Forelimb muscle (tissue), 1 donor: ENCODE results near the gene TMEM88. TPM values are rescaled to one million over a fixed set of nuclear protein-coding genes. Genes with fewer than 3 reads are reported as not detected.
A peak's percentile ranks its signal among the peaks of the same experiment; 100 is the strongest.

Experiments used
- DNase-seq: peaks from one replicate; pipeline ENCODE4 v3.0.0-alpha.2; 2013; ENCODE audit warnings: low read depth
- polyA plus RNA-seq: library from polyadenylated mRNA; unstranded; fragments of 120-200 nt; gene quantifications from one replicate; pipeline ENCODE4 v1.2.1, GENCODE V29; 2013; ENCODE audit not compliant: insufficient read length

The TMEM88 gene
- polyA plus RNA-seq, 1 donor: 23.0 TPM

DNA sequence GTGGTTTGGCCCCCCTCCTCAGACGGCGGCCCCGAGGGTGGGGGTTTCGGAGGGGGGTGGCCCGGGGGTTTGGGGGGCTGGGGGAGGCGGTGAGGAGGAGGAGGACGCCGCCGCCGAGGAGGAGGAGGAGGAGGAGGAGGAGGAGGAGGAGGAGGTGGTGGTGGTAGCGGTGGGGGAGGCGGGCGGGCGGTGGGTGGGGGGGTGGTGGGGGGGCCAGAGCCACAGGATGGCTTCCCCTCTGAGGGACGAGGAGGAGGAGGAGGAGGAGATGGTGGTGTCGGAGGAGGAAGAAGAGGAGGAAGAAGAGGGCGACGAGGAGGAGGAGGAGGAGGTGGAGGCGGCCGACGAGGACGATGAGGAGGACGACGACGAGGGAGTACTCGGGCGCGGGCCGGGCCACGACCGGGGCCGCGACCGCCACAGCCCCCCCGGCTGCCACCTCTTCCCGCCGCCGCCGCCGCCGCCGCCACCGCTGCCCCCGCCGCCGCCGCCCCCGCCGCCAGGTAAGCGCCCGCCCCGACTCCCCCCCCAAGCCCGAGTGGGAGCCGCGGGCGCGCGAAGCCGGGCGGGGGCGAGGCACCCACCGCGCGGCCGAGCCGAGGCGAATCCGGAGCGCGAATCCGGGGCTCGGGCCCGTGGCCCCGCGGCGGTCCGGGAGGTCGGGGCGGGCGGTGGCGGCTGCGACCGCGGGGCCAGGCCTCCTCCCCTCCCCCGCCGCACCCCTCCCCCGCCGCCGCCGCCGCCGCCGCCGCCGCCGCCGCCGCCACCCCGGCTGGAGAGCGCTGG lies 29.9 kb downstream of the TMEM88 start:
- no peak for DNase-seq

DNA sequence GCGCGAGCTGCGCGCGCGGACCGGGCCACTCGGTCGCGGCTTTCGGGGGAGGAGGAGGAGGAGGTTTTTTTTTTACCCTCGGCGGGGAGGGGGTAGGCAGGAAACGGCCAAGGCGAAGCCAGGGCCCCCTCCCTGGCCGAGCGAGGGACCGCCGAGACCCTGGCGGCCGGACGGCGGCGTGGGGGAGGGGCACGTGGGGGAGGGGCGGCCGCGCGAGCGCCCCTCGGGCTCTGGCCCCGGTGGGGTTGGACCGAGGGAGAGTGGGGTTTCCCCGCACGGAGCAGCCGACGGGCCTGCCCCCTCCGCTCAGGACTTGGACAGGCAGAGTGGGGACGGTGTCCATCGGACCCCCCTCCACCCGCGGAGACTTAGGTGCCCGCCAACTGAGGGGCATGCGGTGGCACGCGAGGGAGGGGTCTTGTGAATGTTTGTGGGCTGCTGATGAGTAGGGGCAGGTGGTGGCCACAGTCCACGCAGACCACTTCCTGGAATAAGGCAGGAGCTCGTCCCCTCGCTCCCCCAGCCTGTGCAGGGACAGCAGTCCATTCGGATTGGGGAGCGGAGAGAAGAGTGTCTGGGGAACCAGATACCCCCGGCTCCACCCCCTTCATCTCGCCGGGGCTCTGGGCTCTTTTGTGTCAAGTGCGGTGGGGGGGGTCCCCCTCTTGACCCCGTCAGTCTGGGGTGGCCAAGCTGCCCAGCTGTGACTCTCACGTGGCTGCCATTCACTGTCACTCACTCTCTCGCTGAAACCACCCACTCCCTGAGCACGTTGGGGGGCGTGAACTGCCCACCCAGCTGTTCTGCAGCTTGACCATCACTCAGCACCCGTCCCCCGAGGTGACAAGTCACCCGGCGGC lies 30.7 kb downstream of the TMEM88 start:
- no peak for DNase-seq

DNA sequence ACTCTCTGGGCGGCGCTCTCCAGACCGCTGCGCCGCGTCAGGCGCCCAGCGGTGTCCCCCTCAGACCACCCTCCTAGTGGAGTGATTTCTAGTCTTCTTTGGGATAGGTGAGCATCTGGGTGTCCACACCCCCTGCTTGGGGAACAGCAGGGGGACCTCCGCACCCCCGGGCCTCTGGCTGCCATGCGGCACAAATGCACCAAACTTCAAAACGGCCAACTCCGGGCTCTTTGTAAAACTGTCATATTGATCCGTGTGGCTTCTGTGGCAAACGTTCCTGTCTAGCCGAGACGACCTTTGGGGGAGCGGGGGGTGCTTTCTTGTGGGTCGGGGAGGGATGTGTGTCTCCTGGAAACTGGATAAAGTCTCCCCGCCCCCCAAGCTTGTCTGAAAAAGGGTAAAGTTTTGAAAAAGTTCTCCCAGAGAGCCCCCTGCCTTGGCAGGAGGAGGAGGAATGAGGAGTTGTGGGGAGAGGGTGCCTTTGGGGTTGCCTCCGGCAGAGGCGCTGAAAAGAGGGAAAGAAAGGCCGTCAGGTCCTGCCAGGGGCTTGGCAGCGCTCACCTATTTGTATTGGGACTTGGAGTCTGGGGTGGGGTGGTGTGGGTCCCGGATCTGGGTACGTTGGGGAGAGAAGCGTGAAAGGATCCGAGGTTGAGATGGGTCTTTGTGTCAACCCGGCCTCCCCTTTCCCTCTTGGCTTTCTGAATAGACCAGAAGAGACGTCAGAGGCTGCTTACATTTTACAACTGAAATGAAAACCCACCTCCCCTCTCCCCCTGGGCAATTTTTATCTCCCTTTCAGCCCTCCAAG lies 31.6 kb downstream of the TMEM88 start:
- no peak for DNase-seq

DNA sequence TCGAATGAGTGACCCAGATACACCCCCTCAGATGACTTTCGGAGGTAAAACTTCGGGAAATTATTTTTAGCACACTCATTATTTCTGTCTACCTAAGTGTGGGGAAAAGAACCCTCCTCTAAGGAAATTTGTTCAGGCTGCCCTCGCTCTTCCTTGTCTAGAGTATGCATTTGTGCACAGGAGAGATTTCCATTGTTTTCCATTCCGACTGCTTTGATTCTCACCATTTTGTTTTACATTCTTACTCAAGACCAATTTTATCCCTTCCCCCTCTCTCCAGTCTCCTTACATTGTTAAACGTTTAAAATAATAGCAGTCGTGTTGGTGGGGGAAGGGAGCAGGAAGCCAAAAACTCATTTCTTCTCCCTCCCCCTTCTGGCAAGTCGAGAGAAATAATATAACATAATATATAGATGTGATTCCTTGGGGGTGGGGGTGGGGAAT lies 32.2 kb downstream of the TMEM88 start:
- DNase-seq: no peak

DNA sequence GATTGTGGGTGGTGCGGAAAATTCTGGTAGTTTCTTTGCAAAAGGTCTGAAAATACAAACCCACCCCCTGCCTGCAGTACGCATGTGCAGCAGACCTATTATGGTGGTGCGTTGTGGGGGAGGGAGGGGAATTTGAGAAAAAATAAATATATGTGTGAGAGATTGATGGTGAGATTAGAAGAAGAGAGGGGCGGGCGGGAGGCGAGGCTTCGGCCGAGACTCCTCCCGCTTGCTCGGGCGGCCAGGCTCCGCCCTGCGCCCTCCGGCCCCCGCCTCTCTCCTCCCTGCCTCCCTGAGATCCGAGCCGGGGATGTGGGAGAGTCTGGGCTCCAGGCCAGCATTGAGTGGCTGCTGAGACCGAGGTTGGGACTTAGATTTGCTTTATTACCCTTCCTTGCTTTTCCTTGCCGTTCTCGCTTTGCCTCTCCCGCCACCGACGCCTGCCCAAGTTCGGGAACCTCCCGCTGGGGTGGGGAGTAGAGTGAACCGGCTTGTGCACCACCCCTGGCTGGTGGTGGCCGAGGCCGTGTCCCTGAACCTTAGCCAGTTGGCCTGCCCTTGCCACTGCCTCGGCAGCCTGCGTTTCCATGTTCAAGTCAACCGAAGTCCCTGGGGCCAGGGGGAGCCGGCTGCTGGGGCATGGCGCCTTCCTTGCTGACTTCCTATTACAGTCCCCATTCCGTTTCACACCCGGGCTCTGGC lies 32.8 kb downstream of the TMEM88 start:
- DNase-seq: peak; percentile 94

DNA sequence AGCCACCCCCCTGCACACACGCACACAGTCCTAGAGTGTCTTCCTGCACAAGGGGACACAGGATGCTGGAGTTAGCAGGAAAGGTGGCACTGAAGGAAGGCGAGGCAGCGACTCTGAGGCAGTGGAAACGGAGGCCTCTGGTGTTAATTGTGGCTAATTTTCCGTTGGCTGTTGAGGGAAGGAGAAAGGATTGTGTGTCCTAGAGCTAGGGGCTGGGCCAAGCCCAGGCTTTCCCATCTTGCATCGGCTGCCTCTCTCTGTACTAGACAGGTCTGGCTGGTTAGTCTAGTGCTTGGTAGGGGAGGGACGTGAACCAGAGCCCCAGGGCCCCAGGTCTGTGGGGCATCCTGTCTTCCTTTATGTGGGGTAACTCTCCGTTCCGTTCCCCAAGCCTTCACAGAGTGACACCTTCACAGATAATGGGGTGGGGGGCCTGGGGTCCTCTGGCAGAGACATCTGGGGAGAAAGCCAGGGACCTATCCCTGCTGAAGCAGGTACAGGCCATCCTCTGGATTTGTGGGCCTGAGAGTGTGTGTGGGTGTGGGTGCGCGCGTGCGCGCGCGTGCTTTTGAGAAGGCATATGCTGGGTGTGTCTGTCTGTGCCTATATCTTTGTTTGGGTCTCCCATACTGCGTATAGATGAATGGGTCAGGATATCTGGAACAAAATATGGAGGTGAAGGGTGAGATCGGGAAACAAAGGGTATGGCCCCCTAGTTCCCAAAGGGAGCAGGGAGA lies 33.5 kb downstream of the TMEM88 start, which contains the start of gene CHD3:
Gene CHD3 (plus strand): TSS at position 606 of the 737 bp plus-strand sequence. CDS start 212 bp downstream, outside the sequence.
- DNase-seq: no peak

DNA sequence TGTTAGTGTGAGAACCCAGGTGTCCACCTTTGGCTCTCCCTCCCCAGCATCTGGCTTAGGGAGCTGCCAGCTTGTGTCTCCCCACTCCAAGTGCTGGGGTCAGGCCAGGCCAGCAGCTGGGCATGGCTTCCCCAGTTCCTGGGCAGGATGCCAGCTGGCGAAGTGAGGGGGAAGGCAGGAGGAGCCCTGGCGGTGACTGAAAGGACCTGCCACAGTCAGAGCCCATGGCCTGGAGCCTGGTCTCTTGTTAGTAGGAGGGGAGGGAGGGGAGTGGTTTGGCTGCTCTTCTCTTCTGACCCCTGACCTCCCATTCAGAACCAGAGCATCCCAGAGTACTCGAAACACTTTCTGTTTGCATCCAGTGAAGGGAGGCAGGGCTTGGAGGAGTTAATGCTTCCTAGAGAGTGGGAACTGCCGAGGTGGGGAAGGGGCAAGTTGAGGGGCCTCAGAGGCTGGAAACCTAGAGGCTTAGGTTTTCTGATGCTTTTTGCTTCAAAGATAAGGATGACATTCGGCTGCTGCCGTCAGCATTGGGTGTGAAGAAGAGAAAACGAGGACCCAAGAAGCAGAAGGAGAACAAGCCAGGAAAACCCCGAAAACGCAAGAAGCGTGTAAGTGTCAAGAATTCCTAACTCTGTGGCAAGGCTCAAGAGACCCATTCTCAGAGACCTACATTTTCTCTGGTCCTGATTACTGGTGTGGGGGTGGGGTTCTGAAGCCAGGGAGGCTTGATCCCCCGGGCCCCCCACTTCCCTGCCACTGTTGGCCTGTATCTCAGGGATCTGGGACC lies 34.5 kb downstream of the TMEM88 start:
- DNase-seq: no peak

DNA sequence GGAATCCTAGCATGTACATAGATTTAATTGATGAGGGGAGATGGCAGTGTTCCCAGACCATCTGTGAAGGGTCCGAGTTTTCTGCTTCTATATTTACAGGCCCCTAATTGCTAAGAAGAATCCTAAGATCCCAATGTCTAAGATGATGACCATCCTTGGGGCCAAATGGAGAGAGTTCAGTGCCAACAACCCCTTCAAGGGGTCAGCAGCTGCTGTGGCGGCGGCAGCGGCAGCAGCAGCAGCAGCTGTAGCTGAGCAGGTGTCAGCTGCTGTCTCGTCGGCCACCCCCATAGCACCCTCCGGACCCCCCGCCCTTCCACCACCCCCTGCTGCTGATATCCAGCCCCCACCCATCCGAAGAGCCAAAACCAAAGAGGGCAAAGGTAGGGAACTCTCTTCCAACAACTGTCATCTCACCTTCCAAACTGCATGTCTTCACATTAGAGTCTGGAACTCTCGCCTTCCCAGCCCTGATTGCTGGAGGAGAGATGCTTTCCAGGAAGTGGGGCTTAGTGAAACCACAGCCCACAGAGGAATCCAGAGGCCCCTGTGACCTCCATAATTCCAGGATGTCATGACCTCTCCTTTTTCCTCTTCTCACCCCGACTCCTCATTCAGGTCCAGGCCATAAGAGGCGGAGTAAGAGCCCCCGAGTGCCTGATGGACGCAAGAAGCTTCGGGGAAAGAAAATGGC lies 38.5 kb downstream of the TMEM88 start:
- DNase-seq: no peak

DNA sequence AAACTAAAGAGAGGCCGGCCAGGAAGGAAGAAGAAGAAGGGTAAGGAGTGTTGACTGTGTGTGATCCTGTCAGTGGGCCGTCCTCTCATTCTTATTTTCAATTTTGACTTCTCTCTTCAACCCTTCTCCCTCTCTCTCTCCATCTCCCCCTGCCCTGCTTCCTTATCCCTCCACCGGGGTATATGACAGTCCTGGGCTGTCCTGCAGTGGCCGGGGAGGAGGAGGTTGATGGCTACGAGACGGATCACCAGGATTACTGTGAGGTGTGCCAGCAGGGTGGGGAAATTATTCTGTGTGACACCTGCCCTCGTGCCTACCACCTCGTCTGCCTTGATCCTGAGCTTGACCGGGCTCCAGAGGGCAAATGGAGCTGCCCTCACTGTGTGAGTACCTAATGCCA lies 39.4 kb downstream of the TMEM88 start:
- DNase-seq: no peak

DNA sequence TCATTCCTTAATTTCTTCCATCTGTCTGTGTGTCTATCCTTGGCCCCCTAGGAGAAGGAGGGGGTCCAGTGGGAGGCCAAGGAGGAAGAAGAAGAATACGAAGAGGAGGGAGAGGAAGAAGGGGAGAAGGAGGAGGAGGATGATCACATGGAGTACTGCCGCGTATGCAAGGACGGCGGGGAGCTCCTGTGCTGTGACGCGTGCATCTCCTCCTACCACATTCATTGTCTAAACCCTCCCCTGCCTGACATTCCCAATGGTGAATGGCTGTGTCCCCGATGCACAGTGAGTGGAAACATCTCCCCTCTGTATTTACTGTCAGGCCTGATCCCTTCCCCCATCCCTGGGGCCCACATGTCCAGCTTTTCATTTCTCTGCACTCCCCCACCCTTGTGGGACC lies 40.0 kb downstream of the TMEM88 start:
- DNase-seq: no peak

DNA sequence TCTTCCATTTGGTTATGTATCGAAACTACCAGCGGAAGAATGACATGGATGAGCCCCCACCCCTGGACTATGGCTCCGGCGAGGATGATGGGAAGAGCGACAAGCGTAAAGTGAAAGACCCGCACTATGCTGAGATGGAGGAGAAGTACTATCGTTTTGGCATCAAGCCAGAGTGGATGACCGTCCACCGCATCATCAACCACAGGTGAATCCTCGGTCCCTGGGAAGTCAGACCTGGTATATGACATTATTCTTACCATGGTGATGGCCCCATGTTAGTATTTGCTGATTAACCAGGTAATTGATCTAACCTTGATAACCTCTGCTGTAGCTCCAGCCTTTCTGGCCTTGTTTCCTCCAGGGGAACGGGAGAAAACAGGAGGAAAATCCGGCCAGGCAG lies 42.2 kb downstream of the TMEM88 start:
- DNase-seq: no peak

DNA sequence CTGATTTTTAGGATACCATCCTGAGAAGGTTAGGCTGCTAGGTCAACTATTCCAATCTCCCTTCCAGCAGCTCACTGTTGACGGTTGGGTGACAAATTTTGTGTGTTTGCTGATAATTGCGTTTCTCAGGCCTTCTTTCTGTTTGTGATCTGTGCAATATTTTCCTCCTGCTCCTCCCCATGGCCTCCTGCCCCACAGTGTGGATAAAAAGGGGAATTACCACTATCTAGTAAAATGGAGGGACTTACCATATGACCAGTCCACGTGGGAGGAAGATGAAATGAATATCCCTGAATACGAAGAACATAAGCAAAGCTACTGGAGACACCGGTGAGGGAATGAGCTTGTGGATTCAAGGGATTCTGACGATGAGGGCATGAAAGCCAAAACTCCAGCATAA lies 42.9 kb downstream of the TMEM88 start:
- DNase-seq: no peak

DNA sequence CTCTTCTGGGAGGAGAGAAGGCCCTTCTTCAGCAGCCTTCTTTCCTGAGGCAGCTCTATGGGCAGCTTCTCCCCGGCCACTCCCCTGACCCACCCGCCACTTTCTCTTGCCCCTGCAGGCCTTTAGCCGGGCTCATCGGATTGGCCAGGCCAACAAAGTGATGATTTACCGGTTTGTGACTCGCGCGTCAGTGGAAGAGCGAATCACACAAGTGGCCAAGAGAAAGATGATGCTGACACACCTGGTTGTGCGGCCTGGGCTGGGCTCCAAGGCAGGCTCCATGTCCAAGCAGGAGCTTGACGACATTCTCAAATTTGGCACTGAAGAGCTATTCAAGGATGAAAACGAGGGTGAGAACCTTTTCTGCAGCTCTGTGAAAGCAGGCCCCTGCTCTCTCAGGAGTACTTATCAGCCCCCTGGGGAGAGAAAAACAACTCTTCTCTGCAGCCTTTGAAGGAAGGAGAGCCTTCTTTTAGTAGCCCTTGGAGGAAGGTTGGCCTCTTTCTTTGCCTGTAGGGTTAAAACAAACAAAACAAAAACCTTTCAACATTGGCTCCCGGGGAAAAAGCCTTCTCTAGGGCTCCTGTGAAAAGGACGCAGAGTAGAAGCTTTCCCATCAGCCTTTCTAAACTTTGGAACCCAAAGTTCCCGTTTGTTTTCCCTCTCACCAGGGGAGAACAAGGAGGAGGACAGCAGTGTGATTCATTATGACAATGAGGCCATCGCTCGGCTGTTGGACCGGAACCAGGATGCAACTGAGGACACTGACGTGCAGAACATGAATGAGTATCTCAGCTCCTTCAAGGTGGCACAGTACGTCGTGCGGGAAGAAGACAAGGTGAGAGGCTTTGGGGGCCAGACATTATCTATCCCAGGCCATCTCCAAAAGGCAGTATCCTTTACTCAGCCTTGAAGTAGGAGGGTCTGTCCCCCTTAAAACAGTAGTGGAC lies 48.6 kb downstream of the TMEM88 start:
- no peak for DNase-seq

Other genes starting within 250 kb of the TMEM88 start
- 38.5 TPM for gene FXR2, start 240.2 kb upstream of the TMEM88 start, polyA plus RNA-seq
- gene SAT2, start 227.2 kb upstream of the TMEM88 start, polyA plus RNA-seq: 61.7 TPM
- 0.51 TPM for gene SHBG, start 224.9 kb upstream of the TMEM88 start, polyA plus RNA-seq
- gene ATP1B2, start 204.1 kb upstream of the TMEM88 start, polyA plus RNA-seq: 33.9 TPM
- 32.3 TPM for gene TP53, start 167.6 kb upstream of the TMEM88 start, polyA plus RNA-seq
- gene WRAP53, start 166.6 kb upstream of the TMEM88 start, polyA plus RNA-seq: 6.6 TPM
- gene EFNB3, start 149.9 kb upstream of the TMEM88 start, polyA plus RNA-seq: 4.4 TPM
- gene DNAH2, start 137.3 kb upstream of the TMEM88 start, polyA plus RNA-seq: 4.3 TPM
- gene KDM6B, start 20.8 kb upstream of the TMEM88 start, polyA plus RNA-seq: 15.4 TPM
- 54.2 TPM for gene NAA38, start 2.5 kb downstream of the TMEM88 start, polyA plus RNA-seq
- 7.2 TPM for gene CYB5D1, start 2.9 kb downstream of the TMEM88 start, polyA plus RNA-seq
- gene CHD3, start 33.7 kb downstream of the TMEM88 start, polyA plus RNA-seq: 66.1 TPM
- 2.5 TPM for gene RNF227, start 61.2 kb downstream of the TMEM88 start, polyA plus RNA-seq
- 4.6 TPM for gene KCNAB3, start 74.8 kb downstream of the TMEM88 start, polyA plus RNA-seq
- 86.8 TPM for gene TRAPPC1, start 76.9 kb downstream of the TMEM88 start, polyA plus RNA-seq
- 31.0 TPM for gene CNTROB, start 77.1 kb downstream of the TMEM88 start, polyA plus RNA-seq
- gene GUCY2D, start 147.5 kb downstream of the TMEM88 start, polyA plus RNA-seq: not detected
- 0.59 TPM for gene ALOX15B, start 184.0 kb downstream of the TMEM88 start, polyA plus RNA-seq
- not detected for gene ALOX12B, start 232.7 kb downstream of the TMEM88 start, polyA plus RNA-seq